ENCODE results near the gene CDK15.

The CDK15 gene

DNA sequence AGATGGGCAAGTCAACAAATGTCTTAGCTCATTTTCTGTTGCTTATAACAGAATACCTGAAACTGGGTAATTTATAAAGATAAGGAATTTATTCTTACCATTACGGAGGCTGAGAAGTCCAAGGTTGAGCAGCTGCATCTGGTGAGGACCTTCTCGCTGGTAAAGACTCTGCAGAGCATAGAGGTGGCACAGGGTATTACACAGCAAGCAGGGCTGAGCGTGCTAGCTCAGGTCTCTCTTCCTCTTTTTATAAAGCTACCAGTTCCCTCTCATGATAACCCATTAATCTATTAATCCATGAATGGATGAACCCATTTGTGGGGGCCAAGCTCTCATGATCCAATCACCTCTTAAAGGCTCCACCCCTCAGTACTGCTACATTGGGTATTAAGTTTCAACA, 109.1 kb downstream of the CDK15 start:
- no peak for DNase-seq

DNA sequence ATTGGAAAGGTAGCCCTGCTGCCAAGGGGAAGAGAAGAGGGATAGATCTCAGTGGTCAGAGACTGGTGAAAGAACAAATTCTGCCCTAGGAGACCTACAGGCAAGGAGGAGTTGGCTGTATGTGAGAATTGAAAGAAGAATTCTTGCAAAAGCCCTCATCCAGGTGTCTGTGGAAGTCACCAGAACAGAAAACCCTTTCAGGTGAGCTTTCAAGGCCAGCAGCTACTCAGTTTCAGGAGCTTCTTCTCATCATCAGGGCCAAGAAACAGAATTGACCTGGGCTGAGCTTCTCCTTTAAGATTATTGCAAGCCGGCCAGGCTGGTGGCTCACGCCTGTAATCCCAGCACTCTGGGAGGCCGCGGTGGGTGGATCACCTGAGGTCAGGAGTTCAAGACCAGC, 110.2 kb downstream of the CDK15 start:
- DNase-seq, result no peak

DNA sequence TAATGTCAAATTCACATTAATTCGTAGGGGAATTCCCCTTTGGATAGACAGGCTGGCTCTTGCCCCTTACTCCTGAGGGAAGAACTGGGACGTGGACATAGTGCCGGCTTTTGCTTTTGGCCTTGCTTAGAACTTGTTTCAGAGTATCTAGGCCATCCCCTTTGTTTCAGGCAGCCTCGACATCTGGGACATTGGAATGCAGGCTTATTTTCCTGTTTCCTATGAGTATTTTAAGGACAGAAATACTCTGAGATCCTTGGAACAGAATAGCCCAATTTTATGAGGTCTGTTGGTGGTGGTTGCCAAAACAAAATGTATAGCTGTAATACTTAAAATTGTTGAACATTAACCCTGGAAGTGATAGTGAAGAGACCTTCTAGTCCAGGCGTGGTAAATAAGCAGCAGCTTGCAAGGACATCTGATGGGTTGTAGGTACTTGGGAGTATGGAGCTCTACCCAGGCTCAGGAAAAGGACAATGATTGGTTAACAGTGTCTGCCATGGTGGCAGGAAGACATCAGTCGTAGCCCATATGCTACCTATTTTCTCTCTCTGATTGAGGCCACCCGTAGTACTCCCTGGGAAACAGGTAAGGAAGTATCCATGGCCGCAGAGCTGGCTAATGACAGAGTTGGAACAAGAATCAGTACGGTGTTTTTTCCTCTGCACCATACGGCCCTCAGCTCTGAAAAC, 112.4 kb downstream of the CDK15 start:
- DNase-seq, result no peak

DNA sequence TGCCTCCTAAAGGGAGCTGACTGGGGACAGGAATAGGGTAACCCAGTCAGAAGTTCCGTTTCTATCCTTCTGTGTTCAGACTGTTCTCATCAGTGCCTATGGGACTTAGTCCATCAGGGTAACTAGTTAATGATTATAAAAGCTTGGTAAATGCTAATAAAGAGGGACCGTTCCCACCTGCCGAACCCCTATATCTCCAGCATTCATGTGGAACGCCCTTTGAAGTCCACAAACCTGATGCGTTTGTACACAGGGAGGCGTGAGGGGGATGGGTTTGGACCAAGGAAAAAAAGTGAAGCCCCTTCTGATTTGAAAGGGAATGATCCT, 112.9 kb downstream of the CDK15 start:
- DNase-seq, result no peak

DNA sequence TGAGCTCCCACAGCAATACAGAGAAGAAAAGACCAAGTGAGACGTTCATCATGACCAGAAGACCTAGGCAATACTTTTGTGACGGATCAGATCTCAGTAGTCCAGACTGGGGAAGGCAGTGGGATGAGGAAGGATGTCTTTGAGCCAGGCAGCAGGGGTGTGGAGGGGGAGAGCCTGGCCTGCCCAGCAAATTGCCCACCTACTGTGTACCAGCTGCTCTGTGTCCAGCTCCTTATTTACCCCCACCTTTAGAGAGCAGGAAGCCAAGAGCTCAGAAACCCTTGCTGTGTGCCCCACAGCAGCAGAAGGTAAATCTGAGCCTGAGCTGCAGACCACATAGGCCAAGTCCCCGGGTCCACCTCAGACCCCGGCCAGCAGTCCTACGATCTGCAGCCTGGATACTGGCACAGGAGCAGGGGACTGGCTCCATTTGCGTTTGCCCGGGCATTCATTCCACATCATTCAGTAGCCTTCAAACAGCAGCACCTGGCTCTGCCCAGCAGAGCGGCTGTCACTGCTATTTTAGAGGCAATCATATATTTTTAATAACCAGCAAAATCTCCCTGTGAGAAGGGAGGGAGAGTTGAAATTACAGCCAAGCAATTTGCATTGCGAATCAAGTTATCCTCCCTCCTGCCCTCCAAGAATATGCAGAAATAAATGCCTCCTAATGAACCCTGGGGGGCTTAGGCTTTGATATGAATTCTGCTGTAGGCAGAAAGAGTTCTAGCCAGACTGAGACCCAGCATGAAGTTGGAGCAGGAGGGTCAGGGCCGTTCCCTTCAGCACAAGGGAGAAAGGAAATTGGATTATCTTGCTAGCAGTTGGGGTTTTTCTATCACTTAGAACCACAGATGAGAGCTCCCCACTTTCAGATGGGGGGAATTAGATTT, 117.3 kb downstream of the CDK15 start:
- no peak for DNase-seq

DNA sequence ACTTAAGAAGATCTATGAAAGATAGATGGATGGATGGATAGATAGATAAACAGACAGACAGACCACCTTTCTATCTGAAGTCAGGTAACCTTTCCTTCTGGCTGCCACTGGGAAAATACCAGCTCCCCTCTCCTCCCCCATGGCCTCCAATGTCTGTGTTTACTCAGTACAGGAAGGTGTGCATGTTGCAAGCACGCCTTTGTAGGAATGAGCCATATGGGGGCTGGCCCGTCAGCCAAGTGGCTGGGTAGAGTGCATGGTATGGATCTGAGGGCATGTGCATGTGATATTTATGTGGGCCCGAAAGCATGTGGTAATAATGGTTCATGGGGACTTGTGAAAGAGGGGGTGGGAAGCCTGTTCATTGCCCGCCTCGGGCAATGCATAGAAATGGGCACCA, 118.1 kb downstream of the CDK15 start:
- no peak for DNase-seq

DNA sequence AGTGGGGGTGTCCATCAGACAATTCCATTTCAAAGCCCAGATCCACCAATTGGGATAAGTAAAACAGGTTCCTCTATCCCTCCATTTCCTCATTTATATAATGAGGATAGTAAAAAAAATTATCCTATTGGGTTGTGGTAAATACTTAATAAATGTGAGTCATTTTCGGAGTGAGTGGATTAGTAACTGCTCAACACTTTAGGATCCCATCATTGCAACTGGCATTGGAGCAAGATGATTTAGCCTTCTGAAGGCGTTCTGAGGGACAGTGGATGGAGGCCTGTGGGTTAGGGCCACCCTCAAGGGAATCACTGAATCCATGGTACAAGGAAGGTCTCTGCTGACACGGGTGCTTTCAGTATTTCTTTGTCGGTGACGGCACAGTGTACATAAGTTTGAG, 118.7 kb downstream of the CDK15 start:
- DNase-seq, result no peak

DNA sequence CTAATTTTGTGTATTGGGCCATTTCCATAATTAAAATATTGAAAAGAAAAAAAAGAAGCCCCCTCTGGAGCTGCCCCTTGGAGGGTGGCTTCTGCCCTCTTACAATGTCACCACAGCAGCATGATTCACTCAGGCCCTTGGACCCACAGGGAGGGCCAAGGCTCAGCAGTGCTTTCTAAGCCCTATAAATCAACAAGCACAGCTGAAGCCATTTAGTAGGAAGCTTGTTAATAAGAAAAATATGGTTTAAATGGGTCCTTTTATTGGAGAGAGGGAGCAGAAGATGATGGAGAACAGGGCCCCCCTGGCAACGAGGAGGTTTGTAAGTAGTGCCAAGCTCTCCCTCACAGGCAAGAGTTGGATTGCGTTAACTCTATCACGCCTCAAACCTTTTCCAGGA, 119.7 kb downstream of the CDK15 start:
- DNase-seq, result no peak

DNA sequence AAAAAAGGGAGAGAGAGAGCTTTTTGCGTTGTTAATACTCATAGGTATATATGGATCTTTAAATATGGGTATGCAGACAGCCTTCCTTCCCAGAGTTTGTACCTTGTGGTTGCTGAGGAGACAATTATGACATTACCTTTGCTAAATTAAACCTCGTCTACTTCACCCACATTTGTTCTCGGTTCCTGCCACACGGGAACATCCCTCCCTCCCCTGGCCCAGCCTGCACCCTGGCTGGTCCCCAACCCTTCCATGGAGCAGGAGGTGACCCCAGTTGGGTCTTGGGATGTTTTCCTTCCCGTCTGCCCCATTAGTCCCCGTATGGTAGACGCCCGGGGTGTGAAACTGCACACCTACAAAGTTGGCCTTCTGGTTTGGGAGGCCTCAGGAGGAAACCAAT, 122.0 kb downstream of the CDK15 start:
- DNase-seq, result no peak

DNA sequence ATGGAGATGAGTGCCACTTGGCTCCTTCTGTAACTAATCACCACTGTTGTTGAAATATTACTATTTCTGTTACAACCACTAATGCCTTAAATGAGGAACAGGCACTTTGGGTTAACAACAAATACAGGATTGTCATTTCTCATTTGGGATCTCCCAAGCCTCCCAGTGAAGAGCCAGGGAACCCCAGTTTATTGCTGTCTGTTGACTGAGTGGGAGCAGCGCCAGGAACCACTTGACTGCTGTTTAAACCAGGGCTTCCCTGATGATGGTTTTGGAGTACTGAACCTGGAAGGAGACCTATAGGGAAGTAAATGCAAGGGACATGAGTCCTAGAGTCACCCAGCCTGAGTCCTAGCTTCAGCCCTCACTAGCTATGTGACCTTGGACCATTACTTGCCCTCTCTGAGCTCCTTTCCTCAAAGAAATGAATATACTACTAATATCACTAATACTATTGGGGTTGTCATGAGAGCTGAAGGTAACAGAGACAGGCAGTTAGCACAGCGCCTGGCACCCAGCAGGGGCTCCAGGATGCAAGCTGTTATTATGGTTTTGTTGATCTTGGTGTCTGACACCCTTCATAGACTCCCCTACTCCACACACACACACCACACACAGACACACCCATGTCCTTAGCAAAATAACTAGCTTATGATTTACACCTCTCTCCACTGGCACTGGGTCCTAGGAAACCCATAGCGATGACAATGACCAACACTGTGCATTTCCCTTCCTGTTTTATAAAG, 123.1 kb downstream of the CDK15 start:
- DNase-seq, result no peak

DNA sequence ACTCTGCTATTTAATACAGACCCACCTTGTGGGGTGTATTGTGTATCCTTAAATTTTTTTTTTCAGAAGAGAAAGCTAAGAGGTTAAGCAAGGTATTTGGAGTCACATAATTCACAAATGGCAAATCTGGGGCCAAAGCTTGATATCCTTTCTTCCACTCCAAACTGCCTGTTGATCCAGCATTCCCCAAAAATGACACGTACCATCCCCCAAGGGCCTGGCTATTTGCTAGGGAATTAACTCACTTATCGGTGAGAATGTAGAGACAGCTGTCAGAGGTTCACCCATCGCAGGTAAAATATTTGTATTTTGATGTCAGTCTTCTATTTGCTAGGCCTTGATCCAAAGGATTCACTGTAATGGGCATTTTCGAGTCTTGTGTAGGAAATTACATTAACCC, 123.7 kb downstream of the CDK15 start:
- no peak for DNase-seq

DNA sequence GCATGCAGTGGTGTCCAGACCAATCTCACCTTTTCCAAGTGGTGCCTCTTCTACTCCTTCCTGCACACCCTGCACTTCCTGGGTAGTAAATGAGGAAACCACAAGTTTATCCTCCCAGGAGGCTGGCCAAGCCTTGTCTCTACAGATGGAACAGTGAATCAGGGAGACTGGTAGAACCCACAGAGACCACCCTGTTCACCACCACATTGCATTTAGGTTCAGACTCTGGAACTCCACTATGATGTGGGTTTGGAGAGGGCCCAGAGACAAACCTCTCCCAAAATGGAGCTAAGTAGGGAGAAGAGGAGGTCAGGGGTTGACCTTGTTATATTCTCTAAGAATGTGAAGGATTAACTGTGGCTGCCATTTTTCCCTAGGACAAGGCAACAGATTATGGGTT, 124.5 kb downstream of the CDK15 start:
- DNase-seq, result no peak

DNA sequence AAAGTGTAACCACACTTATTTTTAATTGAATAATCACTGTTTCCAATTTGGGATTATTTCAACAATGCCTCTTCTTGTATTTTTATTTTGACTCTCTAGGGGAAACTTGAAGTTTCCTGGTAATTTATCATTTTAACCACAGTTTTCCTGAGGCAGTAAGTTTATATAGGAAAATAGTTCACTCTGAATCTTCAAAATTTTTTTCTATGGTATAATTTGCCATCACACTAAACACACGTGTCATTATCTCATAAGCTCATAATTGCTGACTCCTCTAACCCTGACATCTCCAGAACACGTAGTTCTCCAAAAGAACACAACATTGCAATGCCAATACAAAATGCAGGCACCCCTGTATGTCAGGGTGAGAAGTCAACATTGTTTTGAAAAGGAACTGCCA, 125.1 kb downstream of the CDK15 start:
- no peak for DNase-seq

DNA sequence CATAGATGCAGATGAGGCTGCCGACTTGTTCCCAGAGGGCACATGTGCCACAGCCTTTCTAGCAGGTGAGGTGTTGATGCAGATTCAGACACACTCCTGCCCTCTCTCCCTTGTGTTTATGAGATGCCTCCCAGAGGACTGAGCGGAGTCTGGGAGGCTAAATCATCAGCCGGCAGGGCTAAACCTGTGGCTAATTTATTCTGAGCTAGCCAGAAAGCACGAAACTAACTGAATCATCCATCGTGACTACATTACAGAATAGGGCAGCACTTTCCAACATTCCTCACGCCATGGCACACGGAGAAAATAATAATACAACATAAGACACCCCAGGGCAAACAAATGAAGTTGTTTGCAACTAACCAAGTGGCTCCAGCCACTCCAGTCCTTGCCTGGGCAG, 125.6 kb downstream of the CDK15 start:
- no peak for DNase-seq

DNA sequence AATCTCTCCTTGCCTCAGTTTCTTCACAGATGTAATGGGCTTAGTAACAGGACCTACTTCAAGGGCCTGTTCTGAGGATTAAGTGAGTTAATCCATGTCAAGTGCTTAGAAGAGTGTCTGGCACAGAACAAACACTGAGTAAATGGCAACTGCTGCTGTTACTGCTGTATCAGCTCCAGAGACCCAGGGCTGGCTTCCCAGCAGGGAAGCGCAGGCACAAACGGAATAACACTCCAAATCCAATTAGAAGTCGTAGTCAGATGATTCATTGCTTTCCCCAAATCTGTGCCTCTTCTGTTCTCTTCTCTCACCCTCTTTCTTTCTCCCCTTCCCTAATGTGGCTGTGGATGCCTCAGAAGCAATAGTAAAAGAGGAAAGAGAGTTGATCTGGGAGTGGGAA, 126.2 kb downstream of the CDK15 start:
- no peak for DNase-seq

DNA sequence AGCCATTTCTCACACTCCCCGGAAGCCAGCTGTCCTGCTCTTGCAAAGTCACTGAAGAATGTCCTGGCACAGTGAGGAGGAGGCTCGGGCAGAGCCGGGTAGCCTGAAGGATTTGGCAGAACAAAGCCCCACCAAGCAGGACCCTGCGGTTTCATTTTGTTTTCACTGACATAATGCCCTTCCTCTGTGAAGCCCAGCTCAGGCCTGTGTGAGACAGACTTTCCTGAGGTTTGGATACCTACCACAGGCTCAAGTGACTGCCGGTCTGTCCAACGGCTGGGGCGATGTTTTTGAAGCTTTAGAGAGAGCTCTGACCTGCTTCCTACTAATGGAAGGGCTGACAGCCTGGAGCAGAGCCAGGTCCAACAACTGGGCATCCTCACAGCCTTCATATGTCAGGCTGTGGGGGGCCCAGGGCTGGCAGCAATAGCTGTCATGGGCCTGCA, 127.5 kb downstream of the CDK15 start:
- DNase-seq, result no peak

DNA sequence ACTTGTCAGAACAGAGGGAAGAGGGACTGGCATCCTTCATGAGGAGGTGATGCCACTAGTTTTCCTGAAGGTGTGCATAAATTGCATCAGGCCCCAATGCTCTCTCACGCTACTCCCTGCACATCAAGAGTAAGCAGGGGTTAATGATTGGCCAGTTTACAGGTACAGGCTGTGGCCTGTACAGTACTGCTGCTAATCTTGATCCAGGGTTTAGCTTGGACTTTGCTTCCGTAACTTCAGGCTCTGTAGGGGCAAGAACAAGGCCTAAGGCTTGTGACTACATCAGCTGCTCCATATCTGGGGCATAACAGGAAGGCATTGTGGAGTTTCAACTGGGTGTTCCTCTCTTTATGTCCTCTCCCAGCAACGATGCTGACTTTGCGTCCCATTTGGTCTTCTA, 130.5 kb downstream of the CDK15 start:
- no peak for DNase-seq

DNA sequence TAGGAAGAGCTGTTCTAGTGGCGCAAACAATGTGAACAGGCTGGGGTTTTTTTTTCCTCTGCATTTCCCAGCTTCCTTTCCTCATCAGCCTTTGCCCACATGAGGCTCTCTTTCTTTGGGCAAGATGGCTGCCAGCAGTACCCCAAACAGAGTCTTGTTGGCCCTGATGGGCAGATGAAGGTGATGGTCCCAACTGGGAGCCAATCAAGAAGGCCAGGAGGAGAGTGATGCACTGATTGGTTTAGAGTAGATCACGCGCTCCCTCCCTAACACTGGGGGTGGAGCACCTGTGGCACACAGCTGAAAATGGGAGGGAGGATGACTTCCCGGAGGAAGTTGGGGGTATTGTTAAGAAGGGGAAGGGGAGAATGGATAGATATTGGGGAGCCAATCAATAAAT, 131.0 kb downstream of the CDK15 start:
- DNase-seq, result no peak

DNA sequence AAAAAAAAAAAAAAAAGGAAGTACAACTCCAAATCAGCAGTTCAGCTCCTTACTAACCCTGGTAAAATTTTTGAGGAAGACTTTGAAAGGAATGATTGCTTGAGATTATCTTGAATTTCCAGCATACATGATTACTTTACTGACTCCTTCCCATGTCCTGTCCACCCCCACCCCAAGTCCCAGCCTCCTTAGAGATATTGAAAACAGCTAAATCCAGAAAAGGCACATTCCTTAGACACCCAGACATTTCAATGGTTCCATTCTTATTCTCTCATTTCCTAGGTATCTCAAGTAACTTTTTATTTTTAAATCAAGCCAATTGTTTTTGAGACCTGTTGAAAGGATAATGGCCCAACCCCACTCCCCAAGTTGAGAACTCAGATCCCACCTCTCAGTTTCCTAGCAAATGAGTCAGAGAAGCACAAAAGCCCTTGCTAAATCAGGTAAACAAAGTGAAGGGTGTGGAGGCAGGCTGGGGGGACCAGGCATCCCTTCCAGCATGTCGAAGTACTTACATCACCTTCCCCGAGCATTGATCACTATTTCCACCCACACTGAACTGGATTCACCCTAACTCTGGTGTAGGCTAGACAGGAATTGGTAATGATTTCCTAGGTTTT, 131.9 kb downstream of the CDK15 start:
- DNase-seq, result no peak

DNA sequence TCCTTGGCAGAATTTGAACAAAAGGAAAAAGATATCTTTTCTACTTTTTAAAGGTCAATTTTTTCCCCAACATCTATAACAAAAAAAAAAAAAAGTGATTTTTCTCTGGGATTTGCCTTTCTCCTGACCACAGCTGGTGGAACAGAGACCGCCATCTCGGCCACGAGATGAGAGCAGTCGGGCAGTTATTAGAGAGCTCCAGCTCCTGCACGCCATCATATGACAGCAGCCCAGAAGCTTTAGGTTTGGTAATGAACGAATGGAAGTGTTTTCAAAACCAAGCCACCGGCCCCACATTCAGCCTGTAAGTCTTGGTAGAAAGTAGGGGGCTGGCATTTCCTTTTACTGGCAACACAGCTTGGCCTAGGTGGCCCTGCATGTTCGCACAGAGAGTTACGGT, 132.4 kb downstream of the CDK15 start:
- DNase-seq, result no peak

DNA sequence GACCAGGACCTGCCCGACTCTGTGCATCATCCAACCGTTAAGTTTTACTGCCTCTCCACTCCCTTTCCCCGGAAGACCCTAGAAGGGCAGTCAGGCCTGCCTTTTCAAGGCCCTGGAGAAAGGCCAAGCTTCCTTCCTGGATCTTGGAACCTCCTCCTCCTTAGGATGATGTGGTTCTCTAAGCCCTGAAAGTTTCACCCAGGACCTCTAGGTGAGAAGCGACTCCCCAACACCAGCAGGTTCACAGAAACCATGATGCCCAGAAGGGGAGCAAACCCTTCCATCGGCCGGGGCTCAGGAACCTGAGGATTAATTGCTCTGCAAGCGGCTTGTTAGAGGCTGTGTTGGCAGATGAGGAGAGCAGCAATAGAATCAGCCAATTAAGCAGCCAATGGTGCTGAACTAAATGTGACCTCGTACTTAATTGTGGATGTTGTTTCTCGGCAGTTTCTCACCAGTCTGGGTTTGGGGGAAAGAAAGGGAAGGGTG, 133.2 kb downstream of the CDK15 start:
- DNase-seq, result no peak

DNA sequence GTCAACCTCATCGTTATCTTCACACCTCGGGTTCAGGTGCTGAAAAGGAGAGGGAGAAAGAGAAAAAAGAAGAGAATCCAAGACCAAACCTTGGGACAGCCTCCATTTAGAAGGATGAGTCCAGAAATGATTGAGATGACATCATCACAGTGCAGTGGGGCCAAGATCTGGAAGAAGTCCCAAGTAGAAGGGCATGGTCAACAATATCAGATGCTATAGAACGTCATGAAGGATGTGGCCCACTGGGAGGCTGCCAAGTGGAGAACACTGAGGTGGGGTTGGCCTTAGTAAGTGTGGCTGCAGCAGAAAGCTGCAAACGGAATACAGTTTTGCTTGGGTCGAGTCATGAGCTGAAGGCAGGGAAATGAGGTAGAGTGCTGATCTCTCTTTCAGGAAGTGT, 136.2 kb downstream of the CDK15 start:
- no peak for DNase-seq

All from NCI-H226 (cell line).